CD4-positive, alpha-beta T cell treated with Interleukin-12 subunit alpha and Interleukin-12 subunit beta, for 1 hour (primary cell): ENCODE results near the gene AGBL4.

Experiments used
- DNase-seq: peaks from one replicate; pipeline ENCODE4 v3.0.0-alpha.2; 2020

AGBL4 gene

GRCh38 chr1:48873944-48874343 is 1149.8 kb downstream of the AGBL4 start:
- DNase-seq = no peak

GRCh38 chr1:48870596-48870995 is 1153.2 kb downstream of the AGBL4 start:
- no peak for DNase-seq

DNA sequence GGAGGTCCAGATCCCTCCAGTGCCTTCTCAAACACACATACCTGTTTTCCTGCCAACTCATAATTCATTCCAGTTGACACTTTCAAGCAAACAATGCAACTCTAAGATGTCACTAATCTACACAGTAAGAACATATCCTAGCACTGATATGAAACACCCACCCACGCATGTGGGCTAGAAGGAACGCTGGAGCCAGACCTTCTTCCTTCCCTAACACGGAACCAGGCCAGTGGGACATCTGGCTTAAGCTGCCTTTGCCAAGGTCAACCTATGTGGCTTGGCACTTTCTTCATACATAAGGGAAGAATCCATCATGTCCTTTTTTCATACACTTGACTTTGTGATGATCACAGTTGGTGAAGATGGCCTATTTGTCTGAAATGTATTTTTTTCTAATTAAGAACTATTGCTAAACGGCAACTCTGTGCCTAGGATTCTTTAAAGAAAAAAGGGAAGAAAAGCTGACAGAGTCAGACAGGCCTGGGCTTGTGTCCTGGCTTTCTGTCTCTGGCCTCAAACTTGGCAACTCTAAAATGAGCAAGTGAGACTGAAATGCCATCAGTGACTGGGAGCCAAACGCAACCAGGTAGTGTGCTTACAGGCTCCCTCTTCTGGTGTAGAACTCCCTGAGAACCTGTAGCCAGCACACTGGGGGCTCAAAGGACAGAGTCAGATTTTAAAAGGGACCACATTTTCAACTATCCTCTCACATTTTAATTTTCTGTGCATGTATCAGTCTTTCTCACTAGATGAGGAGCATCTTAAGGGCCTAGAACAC is 1154.4 kb downstream of the AGBL4 start:
- DNase-seq = no peak

- DNase-seq = no peak
These were observed 1158.8 kb downstream of the AGBL4 start for GRCh38 chr1:48864913-48865312.

DNA sequence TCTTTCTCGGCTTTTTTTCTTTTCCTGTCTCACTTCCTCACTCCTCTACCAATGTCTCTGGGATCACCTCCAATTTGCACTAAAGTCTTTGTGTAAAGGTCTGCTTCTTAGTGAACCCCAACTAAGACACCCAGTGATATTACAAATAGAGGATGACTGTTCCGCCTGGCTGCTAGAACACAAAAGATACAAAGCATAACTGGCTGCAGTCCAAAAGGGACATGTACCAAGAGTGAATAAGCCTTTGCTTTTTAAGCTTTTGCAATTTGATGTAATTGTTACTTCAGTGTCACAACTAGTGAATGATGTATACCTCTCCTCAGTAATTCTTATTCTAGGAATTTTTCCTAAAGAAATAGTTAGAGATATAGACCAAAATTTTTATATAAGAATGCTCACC is 1164.3 kb downstream of the AGBL4 start:
- DNase-seq = no peak

- DNase-seq = no peak
These were observed 1165.4 kb downstream of the AGBL4 start for GRCh38 chr1:48858200-48858920.

DNA sequence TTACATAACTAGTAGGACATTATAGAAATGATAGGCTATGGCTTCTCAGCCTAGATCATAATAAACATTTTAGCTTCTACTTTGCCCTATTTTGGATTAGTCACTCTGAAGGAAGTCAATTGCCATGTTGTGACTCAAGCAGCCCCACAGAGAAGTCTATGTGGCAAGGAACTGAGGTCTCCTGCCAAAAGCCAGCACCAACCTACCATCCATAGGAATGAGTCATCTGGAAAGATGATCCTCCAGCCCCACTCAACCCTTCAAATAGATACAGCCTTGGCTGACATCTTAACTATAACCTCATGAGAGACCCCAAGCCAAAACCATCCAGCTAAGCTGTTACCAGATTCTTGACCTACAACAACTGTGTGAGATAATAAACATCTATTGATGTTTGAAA is 1170.7 kb downstream of the AGBL4 start:
- DNase-seq = no peak

GRCh38 chr1:48851638-48852037 is 1172.1 kb downstream of the AGBL4 start:
- DNase-seq = no peak

GRCh38 chr1:48848035-48848434 is 1175.7 kb downstream of the AGBL4 start:
- no peak for DNase-seq

- no peak for DNase-seq
These were observed 1177.3 kb downstream of the AGBL4 start for GRCh38 chr1:48846441-48846840.

DNA sequence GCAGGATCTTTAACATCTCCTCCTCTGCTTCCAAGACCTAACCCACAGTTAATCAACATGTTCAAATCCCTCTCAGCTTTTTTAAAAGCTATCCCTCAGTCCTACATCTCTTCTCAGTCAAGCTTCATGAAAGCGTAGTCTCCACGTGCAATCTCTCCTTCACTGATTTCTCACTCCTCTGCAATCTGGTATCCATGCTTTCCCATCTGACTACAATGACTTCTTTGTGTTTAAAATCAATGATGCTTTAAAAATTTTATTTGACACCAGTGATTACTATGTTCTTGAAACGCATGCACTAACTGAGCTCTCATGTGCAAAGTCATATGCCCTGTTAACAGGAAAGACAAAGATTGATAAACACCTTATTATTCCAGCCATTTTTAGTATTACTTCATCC is 1179.6 kb downstream of the AGBL4 start:
- DNase-seq = no peak

DNA sequence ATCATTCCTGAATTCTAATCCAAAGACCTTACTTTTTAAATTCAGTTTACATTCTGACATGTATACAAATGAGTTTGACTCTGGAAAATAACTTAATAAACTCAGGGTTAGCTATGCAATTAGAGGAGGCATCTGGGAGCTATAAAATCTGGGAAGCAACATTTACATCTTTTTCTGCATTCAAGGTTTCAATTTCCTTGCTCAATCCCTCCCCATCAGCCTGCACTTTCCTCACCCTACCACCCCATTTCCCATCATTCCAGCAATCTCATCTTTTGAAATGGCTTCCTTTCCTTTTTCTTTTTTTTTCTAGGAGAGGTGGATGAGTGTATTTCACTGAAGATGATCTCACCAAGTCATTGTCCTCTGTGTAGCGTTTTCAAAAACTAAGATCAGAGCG is 1181.8 kb downstream of the AGBL4 start:
- DNase-seq = no peak

- no peak for DNase-seq
These were observed 1182.3 kb downstream of the AGBL4 start for GRCh38 chr1:48841461-48841860.

DNA sequence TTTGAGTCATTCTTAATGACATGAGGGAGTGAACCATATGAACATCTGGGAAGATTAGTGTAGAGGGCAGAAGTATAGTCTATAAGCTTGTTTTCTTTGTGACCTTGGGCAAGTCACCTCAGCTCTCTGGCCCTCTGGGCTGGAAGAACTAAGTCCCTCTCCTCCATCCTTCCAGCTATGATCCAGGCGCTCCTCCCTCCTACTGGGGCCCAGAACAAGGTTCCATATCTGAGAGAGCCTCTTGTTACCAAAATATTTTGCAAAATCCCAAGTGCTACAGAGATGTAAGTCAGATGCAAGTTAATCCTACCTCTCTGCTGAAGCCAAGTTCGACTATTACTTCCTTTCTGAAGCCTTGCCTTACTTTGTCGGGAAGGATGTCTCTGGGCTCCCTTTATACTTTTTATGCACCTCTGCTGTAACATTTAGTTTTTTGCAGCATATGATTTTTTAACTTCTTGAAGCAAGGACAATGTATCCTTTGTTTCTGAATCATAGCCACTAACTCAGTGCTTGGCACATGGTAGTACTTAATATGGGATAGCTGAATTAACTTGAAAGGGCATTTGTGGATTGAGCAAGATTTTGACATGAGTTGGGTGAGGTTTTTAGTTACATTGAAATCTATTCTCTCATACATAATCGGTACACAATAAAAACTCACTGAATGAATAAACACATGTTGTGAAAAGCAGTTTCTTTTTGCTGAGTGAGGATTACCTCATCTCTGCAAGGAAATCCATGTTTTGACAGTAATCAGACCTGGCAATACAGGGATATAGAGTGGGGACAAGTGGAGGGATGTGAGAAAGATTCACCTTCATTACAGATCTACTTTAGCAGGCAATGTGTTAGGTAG is 1192.4 kb downstream of the AGBL4 start:
- no peak for DNase-seq

DNA sequence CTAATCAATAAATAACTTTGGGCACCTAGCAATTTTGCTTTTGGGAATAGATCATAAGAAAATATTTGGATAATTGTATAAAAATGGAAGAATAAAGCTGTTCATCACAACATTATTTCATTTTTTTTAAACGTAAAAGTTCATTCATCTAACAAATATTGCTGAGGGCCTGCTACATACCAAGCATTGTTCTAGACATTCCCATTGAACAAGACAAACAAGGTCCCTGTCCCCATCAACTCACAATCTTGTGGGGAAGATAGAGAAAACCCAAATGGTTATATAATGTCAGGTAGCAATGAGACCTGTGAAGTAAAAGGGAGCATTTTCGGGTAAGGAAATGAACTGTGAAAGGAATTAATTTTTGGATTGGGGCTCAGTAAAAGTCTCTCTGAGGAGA is 1193.0 kb downstream of the AGBL4 start:
- no peak for DNase-seq

DNA sequence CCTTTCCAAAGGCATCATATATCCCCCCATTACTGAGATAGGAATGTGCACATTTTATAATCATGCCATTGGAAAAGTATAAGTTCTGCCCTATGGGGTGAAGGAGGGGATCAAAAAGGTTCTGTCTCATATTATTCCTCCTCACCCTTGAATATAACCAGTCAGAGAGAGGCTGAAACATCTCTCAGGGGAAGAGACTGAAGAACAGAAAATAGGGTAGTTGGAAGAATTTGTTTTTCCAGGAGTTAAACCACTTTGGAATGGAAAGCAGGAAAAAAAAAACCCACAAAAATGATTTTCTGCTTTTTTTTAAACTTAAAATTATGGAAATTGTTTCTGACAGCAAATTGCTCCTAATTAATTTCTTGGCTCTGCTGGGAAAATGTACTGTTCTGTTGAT is 1194.3 kb downstream of the AGBL4 start:
- no peak for DNase-seq

DNA sequence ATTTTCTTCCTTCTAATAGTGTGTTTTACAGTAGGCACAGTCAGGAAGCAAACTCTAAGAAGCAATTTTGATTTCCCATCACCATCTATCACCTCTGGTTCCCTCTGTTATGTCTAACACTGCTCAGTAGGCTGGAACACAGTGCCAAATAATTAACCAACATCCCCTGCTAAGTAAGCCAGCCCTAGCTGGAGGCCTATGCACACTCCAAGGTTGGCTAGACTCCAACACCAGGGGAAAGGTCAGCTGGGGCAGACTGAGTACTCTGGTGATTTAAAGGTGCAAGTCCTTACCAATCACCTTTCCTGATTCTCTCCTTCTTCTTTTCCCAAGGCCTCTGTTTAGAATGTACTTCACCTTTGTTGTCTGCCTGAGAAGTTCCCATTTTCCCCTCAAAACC is 1200.6 kb downstream of the AGBL4 start:
- DNase-seq = no peak

- DNase-seq = no peak
These were observed 1203.3 kb downstream of the AGBL4 start for GRCh38 chr1:48820491-48820890.

DNA sequence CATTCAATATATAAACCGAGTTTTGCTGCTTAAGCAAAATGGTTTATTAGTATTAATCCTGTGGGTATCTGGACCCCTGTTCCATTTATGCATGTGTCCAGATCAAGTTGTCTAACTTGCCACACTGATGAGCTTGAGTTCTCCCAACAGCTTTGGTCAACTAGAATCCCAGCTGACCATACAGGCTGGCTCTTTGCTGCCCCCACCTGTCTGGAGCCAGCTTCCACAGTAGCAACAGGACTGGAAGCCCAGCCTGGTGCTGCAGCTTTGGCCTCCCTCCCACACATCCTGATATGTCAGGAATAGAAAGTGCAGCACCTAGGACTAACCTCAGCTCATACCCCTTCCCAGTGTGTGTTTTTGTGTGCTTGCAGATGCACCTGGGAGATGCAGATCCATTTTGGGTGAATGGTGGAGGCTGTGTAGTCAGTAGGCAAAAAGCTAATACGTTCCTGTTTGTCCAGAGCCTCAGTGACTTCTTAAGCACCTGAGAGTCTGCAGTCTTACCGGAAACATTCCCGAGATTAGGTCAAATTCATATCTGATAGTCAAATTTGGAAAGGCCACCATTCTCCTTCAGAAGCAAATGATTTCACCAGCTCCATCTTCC is 1206.1 kb downstream of the AGBL4 start:
- no peak for DNase-seq

GRCh38 chr1:48810740-48811139 is 1213.0 kb downstream of the AGBL4 start:
- DNase-seq = no peak

DNA sequence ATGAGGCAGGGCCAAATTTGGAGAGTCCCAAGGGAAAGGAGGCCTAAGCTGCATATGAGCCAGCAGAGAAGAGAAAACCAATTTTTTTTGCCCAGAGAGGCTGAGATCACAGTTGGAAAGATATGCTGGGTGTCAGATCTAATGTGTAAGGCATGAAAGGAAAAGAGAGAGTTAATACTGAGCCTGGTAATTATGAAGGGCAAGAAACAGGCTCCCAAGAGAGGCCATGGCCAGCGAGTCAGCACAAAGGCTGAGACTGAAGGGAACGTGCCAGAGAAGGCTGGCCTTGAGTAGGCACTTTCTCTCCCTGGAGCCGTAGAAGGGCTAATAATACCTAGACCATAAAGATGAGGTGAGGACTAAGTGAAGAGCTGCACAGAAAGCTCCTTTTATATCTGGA is 1215.3 kb downstream of the AGBL4 start:
- no peak for DNase-seq

DNA sequence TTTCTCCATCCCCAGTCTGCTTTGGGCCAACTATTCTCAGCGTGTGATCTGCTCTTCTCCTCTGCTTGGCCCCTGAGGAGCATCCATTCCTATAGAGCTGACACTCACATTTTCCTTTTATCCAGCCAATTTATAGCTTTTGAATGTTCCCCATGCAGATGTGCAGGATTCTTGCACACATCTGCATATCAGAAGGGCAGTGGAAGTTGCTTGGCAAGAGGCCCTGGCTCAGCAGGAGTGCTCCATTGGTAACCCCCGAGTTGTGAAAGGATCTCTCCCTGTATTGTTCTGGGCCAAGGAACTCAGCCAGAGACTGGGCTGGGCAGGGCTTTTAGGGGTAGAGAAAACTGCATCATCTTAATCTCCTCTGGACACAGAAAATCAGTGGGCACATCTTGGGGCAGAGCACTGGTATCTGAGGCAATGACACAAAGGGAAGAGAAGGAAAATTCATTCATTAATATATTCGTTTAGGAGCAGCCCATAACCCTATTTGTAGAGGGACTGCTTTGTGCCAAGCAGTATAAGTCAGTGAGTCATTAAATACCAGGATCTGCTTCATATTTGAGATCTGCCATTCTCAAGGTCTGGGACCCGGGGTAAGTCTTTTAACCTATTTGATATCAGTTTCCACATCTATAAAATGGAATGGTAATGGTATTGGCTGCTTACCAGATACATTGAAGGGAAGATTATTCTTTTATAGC is 1216.0 kb downstream of the AGBL4 start:
- DNase-seq = no peak

- no peak for DNase-seq
These were observed 1220.3 kb downstream of the AGBL4 start for GRCh38 chr1:48803474-48803873.
